Testis (tissue), 2 donors: ENCODE measurements around the gene MTAP.

Experiments used
- CTCF ChIP-seq, 3 experiments: fragments of 450-650 bp in 2 of 3; fragments of 200-600 bp in 1 of 3; sonication (generic) in 1 of 3; IDR thresholded peaks; one replicate each; pipeline ENCODE4 v1.5.1; 2016 to 2019; ENCODE audit warnings: antibody characterized with exemption in 3 of 3, mild to moderate bottlenecking in 2 of 3, moderate library complexity in 1 of 3
- POLR2A ChIP-seq: fragments of 450-650 bp; IDR thresholded peaks from one replicate; pipeline ENCODE4 v1.6.1; 2017; ENCODE audit warnings: antibody characterized with exemption, mild to moderate bottlenecking, moderate library complexity

- TF ChIP-seq CTCF (IDR thresholded peaks at IDR 0.05) (no peak), POLR2A (no peak)
Measured at GRCh38 chr9:21862871-21863270, 60.4 kb downstream of the MTAP start.
